B cell (primary cell): ENCODE data around the gene ALG8. TPM values are rescaled to one million over a fixed set of nuclear protein-coding genes. Genes with fewer than 3 reads are reported as not detected.

Source experiments
- ATAC-seq: fragments of 200-7000 bp; cut with Tn5 transposase; one replicate; pipeline ENCODE4 v1.10.0; 2021; ENCODE audit warnings: low read depth, mild to moderate bottlenecking, moderate number of reproducible peaks, moderate library complexity
- CTCF ChIA-PET: fragments of 350-600 bp; sonication (Branson Sonifier 250); formaldehyde crosslinking; loops from one replicate; lab custom pipeline; 2021; ENCODE audit warnings: antibody characterized with exemption, inconsistent platforms; lab: Charles Lee
- POLR2A ChIA-PET: fragments of 350-600 bp; sonication (Branson Sonifier 250); formaldehyde crosslinking; loops from one replicate; lab custom pipeline; 2021; ENCODE audit warnings: antibody characterized with exemption; lab: Charles Lee
- DNase-seq: peaks from one replicate; pipeline ENCODE4 v3.0.0; 2013
- H2AFZ ChIP-seq: 2 replicates; pipeline ENCODE4 v1.6.1; 2012; ENCODE audit warnings: mild to moderate bottlenecking, low read depth, low read length; ENCODE audit not compliant: insufficient read depth, poor library complexity, severe bottlenecking
- H3K27ac ChIP-seq, 2 donors: 1 replicate in 1 of 2; 2 replicates in 1 of 2; pipeline ENCODE4 v1.5.1; 2012 to 2013; ENCODE audit warnings: low read length in 2 of 2, mild to moderate bottlenecking in 2 of 2, moderate library complexity in 1 of 2
- H3K27me3 ChIP-seq, 4 experiments: fragments of 200-600 bp in 1 of 4; sonication (generic) in 1 of 4; replicated peaks in 1 of 4; 1 replicate in 2 of 4; 2 replicates in 2 of 4; pipeline versions ENCODE4 v1.6.1 to v1.7.0; 2013 to 2016; ENCODE audit warnings: low read length in 3 of 4, mild to moderate bottlenecking in 2 of 4, mixed read lengths in 1 of 4, moderate library complexity in 1 of 4; ENCODE audit not compliant: insufficient read depth in 4 of 4, control insufficient read depth in 3 of 4; ENCODE audit errors: control extremely low read depth in 1 of 4
- H3K36me3 ChIP-seq, 2 experiments: replicated peaks in 1 of 2; 1 replicate in 1 of 2; 2 replicates in 1 of 2; pipeline versions ENCODE4 v1.6.1 to v1.7.1; 2013; ENCODE audit warnings: low read length in 1 of 2; ENCODE audit not compliant: insufficient read depth in 2 of 2, control insufficient read depth in 1 of 2; ENCODE audit errors: control extremely low read depth in 1 of 2, extremely low read depth in 1 of 2
- H3K4me1 ChIP-seq, 2 donors: fragments of 200-600 bp in 1 of 2; sonication (generic) in 1 of 2; 1 replicate in 1 of 2; 2 replicates in 1 of 2; pipeline versions ENCODE4 v1.5.1 to v1.6.1; 2013 to 2017; ENCODE audit warnings: low read length in 2 of 2; ENCODE audit not compliant: control insufficient read depth in 2 of 2, insufficient read depth in 2 of 2
- H3K4me2 ChIP-seq: replicated peaks from 2 replicates; pipeline ENCODE3; 2012; ENCODE audit warnings: mild to moderate bottlenecking, low read depth, low read length; ENCODE audit not compliant: poor library complexity, severe bottlenecking
- H3K4me3 ChIP-seq, 5 experiments: fragments of 200-600 bp in 1 of 5; sonication (generic) in 1 of 5; 1 replicate in 3 of 5; 2 replicates in 2 of 5; pipeline versions ENCODE4 v1.5.1 to v1.7.0; 2011 to 2016; ENCODE audit warnings: low read length in 4 of 5, mild to moderate bottlenecking in 4 of 5, low read depth in 2 of 5, control low read depth in 1 of 5, moderate library complexity in 1 of 5; ENCODE audit not compliant: insufficient read depth in 1 of 5; ENCODE audit errors: control extremely low read depth in 1 of 5, extremely low read depth in 1 of 5
- H3K79me2 ChIP-seq: fragments of 200-600 bp; sonication (generic); one replicate; pipeline ENCODE4 v1.6.0; 2016; ENCODE audit warnings: low read length; ENCODE audit not compliant: control insufficient read depth, insufficient read depth
- H3K9ac ChIP-seq: fragments of 200-600 bp; sonication (generic); 2 replicates; pipeline ENCODE4 v1.6.1; 2017; ENCODE audit warnings: mild to moderate bottlenecking, low read length, moderate library complexity
- H3K9me3 ChIP-seq, 3 donors: one replicate each; pipeline versions ENCODE4 v1.6.1 to v1.7.1; 2013; ENCODE audit warnings: low read length in 2 of 3; ENCODE audit not compliant: control insufficient read depth in 2 of 3, insufficient read depth in 1 of 3; ENCODE audit errors: control extremely low read depth in 1 of 3
- H4K20me1 ChIP-seq: 2 replicates; pipeline ENCODE4 v1.6.0; 2012; ENCODE audit warnings: mild to moderate bottlenecking, low read length; ENCODE audit not compliant: insufficient read depth, control insufficient read depth, poor library complexity, severe bottlenecking
- H3K27ac Mint-ChIP-seq: one replicate; pipeline ENCODE4 v1.8.0; 2021; ENCODE audit warnings: mixed read lengths
- H3K27me3 Mint-ChIP-seq: one replicate; pipeline ENCODE4 v1.8.0; 2021; ENCODE audit warnings: mixed read lengths
- H3K4me1 Mint-ChIP-seq: one replicate; pipeline ENCODE4 v1.8.0; 2021; ENCODE audit warnings: mixed read lengths
- H3K4me3 Mint-ChIP-seq: one replicate; pipeline ENCODE4 v1.8.0; 2021; ENCODE audit warnings: mixed read lengths
- H3K9me3 Mint-ChIP-seq: one replicate; pipeline ENCODE4 v1.8.0; 2022; ENCODE audit warnings: mixed read lengths; ENCODE audit not compliant: insufficient read depth
- CTCF ChIP-seq: fragments of 200-600 bp; IDR thresholded peaks from one replicate; pipeline ENCODE4 v1.8.0; 2022; ENCODE audit warnings: antibody characterized with exemption, mild to moderate bottlenecking
- EZH2 ChIP-seq: IDR thresholded peaks from 2 replicates; pipeline ENCODE4 v1.6.1; 2012; ENCODE audit warnings: borderline replicate concordance, low read depth, mild to moderate bottlenecking, moderate library complexity, low read length; ENCODE audit not compliant: insufficient read depth, poor library complexity, severe bottlenecking
- WGBS: methylation state at CpG from one replicate; pipeline ENCODE4 v1.1.5; 2013; ENCODE audit warnings: missing lambda C conversion rate; ENCODE audit not compliant: insufficient coverage; 5-methylcytosine and 5-hydroxymethylcytosine counted together
- intact Hi-C: fragments of 100-400 bp; cut with micrococcal nuclease; formaldehyde crosslinking; loops from one replicate; pipeline ENCODE4 v1.10.0; 2022
- polyA plus RNA-seq: library from polyadenylated mRNA; depleted of rRNA; stranded (reverse); fragments of >200 nt; gene quantifications from 2 replicates; pipeline ENCODE4 v1.2.3, GENCODE V29; 2012
- total RNA-seq, 2 donors: library from RNA; stranded (reverse); fragments of 120-200 nt in 1 of 2; gene quantifications; 1 replicate in 1 of 2; 2 replicates in 1 of 2; pipeline versions ENCODE4 v1.2.3 to v1.2.4, GENCODE V29; 2013 to 2022

Gene ALG8
- total and polyA plus RNA-seq, 2 donors (not counting 1 experiment from before 2014, with no cell fraction given): 16.7 to 28.5 TPM

- TF ChIP-seq EZH2 (no peak), CTCF (no peak)
- Histone ChIP-seq H3K4me2 (no peak overlapping the region), H3K9ac (no peak overlapping the region), H2AFZ (no peak overlapping the region), H3K36me3 (peaks cover 0 to 3% of the 10 kb centered on the region in 2 experiments), H3K9me3 (no peaks in the 10 kb centered on the region), H3K27ac (no peak overlapping the region), H3K4me3 (no peak overlapping the region), H3K79me2 (no peaks in the 10 kb centered on the region), H4K20me1 (no peaks in the 10 kb centered on the region), H3K27me3 (no peaks in the 10 kb centered on the region), H3K4me1 (no peaks in the 10 kb centered on the region)
- intact Hi-C loops: no loop called here
- H3K4me3 Mint-ChIP-seq: no peak overlapping the region
- no peaks in the 10 kb centered on the region for H3K4me1 Mint-ChIP-seq
- ATAC-seq (no peak), DNase-seq (no peak)
- ChIA-PET POLR2A (no interaction called here), CTCF (no interaction called here)
- no peak overlapping the region for H3K27ac Mint-ChIP-seq
- no peaks in the 10 kb centered on the region for H3K9me3 Mint-ChIP-seq
- 94% methylated on average over 11 of the region's 11 CpGs for WGBS
- H3K27me3 Mint-ChIP-seq: no peaks in the 10 kb centered on the region
Observed at GRCh38 chr11:78170413-78170812, 31.0 kb upstream of the ALG8 start.

- TF ChIP-seq CTCF: no peak
- TF ChIP-seq EZH2: no peak
- intact Hi-C loops: no loop called here
- Histone ChIP-seq H2AFZ (no peak overlapping the region), H3K9me3 (no peaks in the 10 kb centered on the region), H4K20me1 (no peaks in the 10 kb centered on the region), H3K27me3 (no peaks in the 10 kb centered on the region), H3K4me3 (no peak overlapping the region), H3K4me2 (no peak overlapping the region), H3K79me2 (no peaks in the 10 kb centered on the region), H3K4me1 (no peaks in the 10 kb centered on the region), H3K27ac (no peak overlapping the region), H3K9ac (no peak overlapping the region), H3K36me3 (peaks cover 0 to 3% of the 10 kb centered on the region in 2 experiments)
- CTCF ChIA-PET: no interaction called here
- no peak overlapping the region for H3K27ac Mint-ChIP-seq
- POLR2A ChIA-PET: no interaction called here
- 90% methylated on average over 15 of the region's 17 CpGs for WGBS
- no peaks in the 10 kb centered on the region for H3K9me3 Mint-ChIP-seq
- ATAC-seq: no peak
- H3K4me1 Mint-ChIP-seq: no peaks in the 10 kb centered on the region
- H3K27me3 Mint-ChIP-seq: no peaks in the 10 kb centered on the region
- no peak overlapping the region for H3K4me3 Mint-ChIP-seq
- no peak for DNase-seq
Observed at GRCh38 chr11:78168539-78169477, 29.4 kb upstream of the ALG8 start.
